Activated naive CD8-positive, alpha-beta T cell treated with anti-CD3 and anti-CD28 coated beads, Interleukin-2, amount 50 U/mL, for 24 hours (primary cell): ENCODE results near the gene PRPF6.

Experiments used
- ATAC-seq: fragments of 150-1000 bp; cut with Tn5 transposase; one replicate; pipeline ENCODE4 v1.10.0; 2021
- DNase-seq: peaks from one replicate; pipeline ENCODE4 v3.0.0; 2021
- H3K27ac Mint-ChIP-seq: one replicate; pipeline ENCODE4 v1.8.0; 2021; ENCODE audit warnings: mild to moderate bottlenecking, mixed read lengths
- H3K27me3 Mint-ChIP-seq: one replicate; pipeline ENCODE4 v1.8.0; 2021; ENCODE audit warnings: mixed read lengths
- H3K36me3 Mint-ChIP-seq: one replicate; pipeline ENCODE4 v1.8.0; 2021; ENCODE audit warnings: low read depth, mixed read lengths
- H3K4me1 Mint-ChIP-seq: one replicate; pipeline ENCODE4 v1.8.0; 2021; ENCODE audit warnings: mixed read lengths
- H3K4me3 Mint-ChIP-seq: one replicate; pipeline ENCODE4 v1.8.0; 2021; ENCODE audit warnings: mild to moderate bottlenecking, moderate library complexity, mixed read lengths
- H3K9me3 Mint-ChIP-seq: one replicate; pipeline ENCODE4 v1.8.0; 2021; ENCODE audit warnings: mixed read lengths

Gene PRPF6

DNA sequence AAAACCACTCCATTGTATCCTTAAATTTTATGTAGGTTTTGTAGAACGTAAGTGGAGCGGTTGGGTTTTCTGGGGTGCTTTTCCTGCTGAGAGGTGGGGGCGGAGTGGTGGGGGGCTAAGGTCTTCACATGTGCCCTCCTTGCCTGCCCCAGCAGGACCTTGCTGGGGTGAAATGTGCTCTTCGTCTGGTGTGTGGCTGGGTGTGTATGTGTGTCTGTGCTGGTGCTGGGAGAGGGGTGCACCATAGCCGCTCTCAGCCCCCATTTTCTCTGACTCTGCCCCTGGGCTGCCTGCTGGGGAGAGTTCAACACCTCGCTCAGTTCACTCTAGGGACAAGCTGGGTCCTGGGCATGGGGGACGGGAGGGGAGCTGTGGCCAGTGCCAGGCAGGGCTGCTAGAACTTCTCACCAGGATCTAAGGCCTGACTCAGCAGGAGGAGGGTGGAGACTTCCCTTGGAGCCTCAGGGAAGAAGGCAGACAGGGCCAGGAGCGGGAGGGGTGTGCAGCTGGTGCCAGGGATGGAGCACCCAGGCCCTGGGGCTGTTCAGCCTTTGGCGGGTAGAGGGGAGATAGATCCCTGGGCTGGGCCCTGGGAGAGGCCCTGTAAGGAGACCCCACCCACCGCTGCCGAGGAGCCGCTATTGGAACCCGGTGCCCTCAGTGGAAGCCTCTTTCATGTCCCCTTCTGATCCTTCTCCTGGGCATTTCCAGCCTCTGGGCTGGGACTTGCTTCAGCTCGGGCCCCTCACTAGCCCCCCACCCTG is 63.7 kb downstream of the PRPF6 start:
- ATAC-seq (no peak), DNase-seq (no peak)
- Mint-ChIP-seq H3K27ac (no peak overlapping the region), H3K36me3 (no peaks in the 10 kb centered on the region), H3K4me1 (peaks cover 28% of the 10 kb centered on the region), H3K9me3 (no peaks in the 10 kb centered on the region), H3K4me3 (no peak overlapping the region), H3K27me3 (peaks cover 12% of the 10 kb centered on the region)

DNA sequence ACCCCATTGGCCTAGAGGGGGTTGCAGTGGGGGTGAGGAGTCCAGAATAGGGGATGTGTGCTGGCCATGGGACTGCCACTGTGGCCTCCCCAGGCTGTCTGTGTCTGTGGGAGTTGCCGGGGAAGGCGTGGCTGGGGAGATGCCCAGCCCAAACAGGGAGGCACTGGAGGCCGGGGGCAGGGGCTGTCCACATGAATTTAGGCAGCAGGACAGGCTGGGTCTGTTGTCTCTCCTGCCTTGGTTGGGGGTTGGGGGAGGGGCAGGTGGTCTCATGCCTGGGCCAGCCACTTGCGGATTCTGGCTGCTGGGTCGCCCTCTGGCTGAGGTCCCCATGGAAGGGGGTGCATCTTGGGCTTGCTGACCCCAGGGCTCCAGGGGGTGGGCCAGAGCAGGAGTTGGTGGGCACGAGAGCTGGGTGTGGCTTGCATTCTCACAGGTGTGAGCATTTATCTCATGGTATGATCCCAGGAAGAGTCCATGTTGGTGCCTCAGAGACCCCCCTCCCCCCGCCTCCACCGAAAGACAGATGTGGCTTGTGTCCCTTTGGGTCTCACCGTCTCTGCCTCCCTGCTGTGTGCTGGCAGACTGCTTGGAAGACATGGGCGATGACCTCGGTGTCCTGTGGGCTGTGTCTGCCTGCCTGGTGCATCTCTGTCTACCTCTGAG is 64.5 kb downstream of the PRPF6 start:
- H3K4me1 Mint-ChIP-seq: peaks cover 22% of the 10 kb centered on the region
- H3K9me3 Mint-ChIP-seq: no peaks in the 10 kb centered on the region
- H3K27me3 Mint-ChIP-seq: peaks cover 17% of the 10 kb centered on the region
- ATAC-seq (no peak), DNase-seq (no peak)
- no peak overlapping the region for H3K4me3 Mint-ChIP-seq
- no peaks in the 10 kb centered on the region for H3K36me3 Mint-ChIP-seq
- H3K27ac Mint-ChIP-seq: no peak overlapping the region

DNA sequence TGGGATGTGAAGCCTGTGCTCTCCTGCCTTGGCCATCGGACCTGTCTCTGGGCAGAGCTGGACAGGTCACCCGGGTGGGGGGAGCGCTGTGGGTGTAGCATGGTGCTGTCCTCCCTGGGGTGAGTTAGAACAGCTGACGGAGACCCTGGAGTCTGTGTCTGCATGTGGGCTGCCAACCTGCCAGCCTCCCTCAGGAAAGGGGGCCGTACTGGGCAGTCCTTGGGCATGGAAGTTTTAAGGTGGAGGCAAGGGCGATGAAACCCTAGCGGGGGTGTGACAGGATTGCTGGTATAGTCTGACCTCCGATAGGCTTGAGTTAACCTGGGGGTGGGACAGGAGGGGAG is 66.1 kb downstream of the PRPF6 start:
- peaks cover 11% of the 10 kb centered on the region for H3K4me1 Mint-ChIP-seq
- DNase-seq (no peak), ATAC-seq (no peak)
- H3K9me3 Mint-ChIP-seq: no peaks in the 10 kb centered on the region
- H3K27ac Mint-ChIP-seq: no peak overlapping the region
- peaks cover 24% of the 10 kb centered on the region for H3K27me3 Mint-ChIP-seq
- H3K36me3 Mint-ChIP-seq: no peaks in the 10 kb centered on the region
- H3K4me3 Mint-ChIP-seq: no peak overlapping the region

GRCh38 chr20:64047968-64048401 is 67.1 kb downstream of the PRPF6 start:
- no peak for DNase-seq
- peaks cover 8% of the 10 kb centered on the region for H3K4me1 Mint-ChIP-seq
- peaks cover 24% of the 10 kb centered on the region for H3K27me3 Mint-ChIP-seq
- H3K4me3 Mint-ChIP-seq: no peak overlapping the region
- no peak overlapping the region for H3K27ac Mint-ChIP-seq
- H3K36me3 Mint-ChIP-seq: no peaks in the 10 kb centered on the region
- no peaks in the 10 kb centered on the region for H3K9me3 Mint-ChIP-seq
- ATAC-seq: no peak

DNA sequence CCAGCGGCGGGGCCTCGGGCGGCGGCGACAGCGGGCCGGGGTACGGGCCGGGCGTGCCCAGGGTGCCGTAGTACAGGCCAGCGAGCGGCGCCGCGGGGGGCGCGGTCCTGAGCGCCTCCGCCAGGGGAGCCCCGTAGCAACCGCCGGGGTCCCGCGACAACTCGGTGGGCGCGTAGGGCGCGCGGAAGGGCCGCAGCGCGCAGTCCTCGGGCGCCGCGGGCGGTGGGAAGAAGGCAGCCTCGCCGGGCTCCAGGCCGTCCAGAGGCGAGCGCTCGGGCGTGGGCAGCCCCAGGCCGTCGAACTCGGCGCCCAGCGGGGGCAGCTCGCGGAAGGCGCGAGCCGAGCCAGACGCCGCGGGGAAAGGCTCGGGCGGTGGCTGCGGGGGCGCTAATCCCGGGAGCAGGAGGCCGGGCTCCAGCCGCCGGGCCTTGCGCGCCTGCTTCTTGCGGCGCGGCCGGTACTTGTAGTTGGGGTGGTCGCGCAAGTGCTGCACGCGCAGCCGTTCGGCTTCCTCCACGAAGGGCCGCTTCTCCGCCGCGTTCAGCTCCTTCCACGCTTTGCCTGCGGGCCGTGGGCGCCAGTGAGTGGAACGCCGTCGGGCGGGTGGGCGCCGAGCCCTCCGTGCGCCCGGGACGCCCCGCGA is 67.6 kb downstream of the PRPF6 start:
- Mint-ChIP-seq H3K4me3 (no peak overlapping the region), H3K36me3 (no peaks in the 10 kb centered on the region), H3K27me3 (peaks cover 24% of the 10 kb centered on the region), H3K27ac (no peak overlapping the region), H3K9me3 (no peaks in the 10 kb centered on the region), H3K4me1 (peaks cover 8% of the 10 kb centered on the region)
- no peak for ATAC-seq
- no peak for DNase-seq

DNA sequence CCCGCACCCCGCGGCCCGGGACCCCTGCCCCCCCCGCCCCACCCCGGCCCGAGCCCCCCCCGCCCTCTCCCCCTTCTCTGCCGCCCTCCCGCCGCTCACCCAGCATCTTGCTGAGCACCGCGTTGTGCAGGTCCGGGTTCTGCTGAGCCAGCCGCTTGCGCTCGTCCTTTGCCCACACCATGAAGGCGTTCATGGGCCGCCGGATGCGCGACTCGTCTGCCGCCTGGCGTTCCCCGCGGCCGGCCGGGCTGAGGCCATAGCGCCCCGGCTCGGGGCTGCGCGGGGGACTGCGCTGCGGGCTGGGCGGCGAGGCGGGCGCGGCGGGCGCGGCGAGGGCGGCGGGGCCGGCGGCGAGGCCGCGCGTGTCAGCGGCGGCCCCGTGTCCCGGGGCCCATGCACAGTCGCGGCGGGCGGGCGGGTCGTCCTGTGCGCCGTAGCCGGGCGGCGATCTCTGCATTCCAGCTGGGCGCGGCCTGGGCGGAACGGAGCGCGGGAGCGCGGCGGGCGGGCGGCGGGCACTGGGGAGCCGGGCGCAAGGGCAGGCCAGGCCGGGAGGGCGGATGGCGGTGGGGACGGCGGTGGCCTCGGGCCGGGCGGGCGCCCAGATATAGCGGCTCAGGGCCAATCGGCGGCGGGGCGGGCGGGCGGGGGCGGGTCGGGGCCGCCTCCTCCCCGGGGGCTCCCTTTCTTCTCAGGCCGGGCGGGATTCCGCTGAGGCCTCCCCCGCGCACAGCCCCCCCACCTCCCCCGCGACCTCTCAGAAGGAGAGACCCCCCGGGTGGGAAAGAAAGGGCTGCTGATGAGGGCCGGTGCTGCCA is 68.3 kb downstream of the PRPF6 start, which contains the start of gene SOX18:
SOX18 (minus strand) TSS at position 580 of the 818 bp plus-strand sequence; CDS start at position 457, 123 bp downstream.
- Mint-ChIP-seq H3K4me3 (no peak within 1 kb of the TSS), H3K36me3 (no peaks in the 10 kb centered on the region), H3K4me1 (peaks cover 8% of the 10 kb centered on the region), H3K27ac (no peak within 1 kb of the TSS), H3K9me3 (no peaks in the 10 kb centered on the region), H3K27me3 (peaks cover 24% of the 10 kb centered on the region)
- no peak for ATAC-seq
- peak; percentile 46 for DNase-seq

DNA sequence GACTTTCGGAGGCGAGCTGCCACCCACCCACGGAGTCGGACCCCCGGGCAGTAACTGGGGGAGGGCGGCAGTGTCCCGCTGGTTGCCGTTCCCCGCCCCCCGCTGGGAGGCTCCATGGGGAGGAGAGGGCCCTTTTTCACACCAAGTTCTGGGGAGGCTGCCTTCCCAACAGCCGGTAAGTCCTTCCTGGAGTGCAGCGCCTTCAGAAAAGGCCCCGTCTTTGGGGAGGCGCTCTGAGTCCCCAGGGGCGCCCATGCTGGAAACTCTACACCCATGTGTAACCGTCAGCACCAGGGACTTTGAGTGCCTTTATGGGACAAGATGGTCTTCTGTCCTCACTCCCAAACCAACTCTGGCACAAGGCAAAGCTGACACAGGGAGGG is 68.9 kb downstream of the PRPF6 start:
- H3K27me3 Mint-ChIP-seq: peaks cover 24% of the 10 kb centered on the region
- no peak overlapping the region for H3K4me3 Mint-ChIP-seq
- no peak for DNase-seq
- no peaks in the 10 kb centered on the region for H3K9me3 Mint-ChIP-seq
- H3K27ac Mint-ChIP-seq: no peak overlapping the region
- no peaks in the 10 kb centered on the region for H3K36me3 Mint-ChIP-seq
- peaks cover 6% of the 10 kb centered on the region for H3K4me1 Mint-ChIP-seq
- ATAC-seq: no peak

- ATAC-seq: no peak
- peaks cover 24% of the 10 kb centered on the region for H3K27me3 Mint-ChIP-seq
- no peaks in the 10 kb centered on the region for H3K9me3 Mint-ChIP-seq
- no peak overlapping the region for H3K27ac Mint-ChIP-seq
- no peak overlapping the region for H3K4me3 Mint-ChIP-seq
- no peak for DNase-seq
- no peaks in the 10 kb centered on the region for H3K36me3 Mint-ChIP-seq
- peaks cover 6% of the 10 kb centered on the region for H3K4me1 Mint-ChIP-seq
These were observed 69.5 kb downstream of the PRPF6 start for GRCh38 chr20:64050261-64051032.

DNA sequence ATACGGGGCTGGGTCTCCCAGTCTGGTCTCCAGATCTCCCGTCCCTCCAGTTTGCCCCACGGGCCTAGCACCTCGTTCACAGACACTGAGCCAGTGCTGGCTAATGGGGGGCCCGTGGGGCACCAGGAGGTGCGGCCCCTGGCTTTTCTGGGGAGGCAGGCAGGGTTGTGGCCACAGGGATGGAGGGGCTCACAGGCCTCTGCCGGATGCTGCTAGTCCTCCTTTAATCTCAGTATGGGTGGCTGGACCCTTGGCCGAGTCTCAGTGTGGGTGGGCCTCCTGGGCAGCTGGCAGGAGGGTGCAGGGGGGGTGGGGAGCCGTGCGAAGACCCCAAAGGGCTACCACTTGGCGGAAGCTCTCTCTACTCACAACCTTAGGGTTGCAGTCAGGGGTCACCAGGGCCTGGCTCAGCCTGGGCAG is 70.1 kb downstream of the PRPF6 start:
- Mint-ChIP-seq H3K27me3 (peaks cover 24% of the 10 kb centered on the region), H3K36me3 (no peaks in the 10 kb centered on the region), H3K27ac (no peak overlapping the region), H3K4me1 (peaks cover 6% of the 10 kb centered on the region), H3K9me3 (no peaks in the 10 kb centered on the region), H3K4me3 (no peak overlapping the region)
- ATAC-seq (no peak), DNase-seq (no peak)

GRCh38 chr20:64051561-64052325 is 70.8 kb downstream of the PRPF6 start:
- DNase-seq (no peak), ATAC-seq (no peak)
- no peaks in the 10 kb centered on the region for H3K36me3 Mint-ChIP-seq
- peaks cover 18% of the 10 kb centered on the region for H3K27me3 Mint-ChIP-seq
- peaks cover 2% of the 10 kb centered on the region for H3K4me1 Mint-ChIP-seq
- H3K27ac Mint-ChIP-seq: no peak overlapping the region
- no peaks in the 10 kb centered on the region for H3K9me3 Mint-ChIP-seq
- H3K4me3 Mint-ChIP-seq: no peak overlapping the region

GRCh38 chr20:64052326-64052722 is 71.4 kb downstream of the PRPF6 start:
- no peak overlapping the region for H3K4me3 Mint-ChIP-seq
- peaks cover 17% of the 10 kb centered on the region for H3K27me3 Mint-ChIP-seq
- DNase-seq (no peak), ATAC-seq (no peak)
- H3K9me3 Mint-ChIP-seq: no peaks in the 10 kb centered on the region
- H3K36me3 Mint-ChIP-seq: no peaks in the 10 kb centered on the region
- H3K27ac Mint-ChIP-seq: no peak overlapping the region
- peaks cover 7% of the 10 kb centered on the region for H3K4me1 Mint-ChIP-seq

DNA sequence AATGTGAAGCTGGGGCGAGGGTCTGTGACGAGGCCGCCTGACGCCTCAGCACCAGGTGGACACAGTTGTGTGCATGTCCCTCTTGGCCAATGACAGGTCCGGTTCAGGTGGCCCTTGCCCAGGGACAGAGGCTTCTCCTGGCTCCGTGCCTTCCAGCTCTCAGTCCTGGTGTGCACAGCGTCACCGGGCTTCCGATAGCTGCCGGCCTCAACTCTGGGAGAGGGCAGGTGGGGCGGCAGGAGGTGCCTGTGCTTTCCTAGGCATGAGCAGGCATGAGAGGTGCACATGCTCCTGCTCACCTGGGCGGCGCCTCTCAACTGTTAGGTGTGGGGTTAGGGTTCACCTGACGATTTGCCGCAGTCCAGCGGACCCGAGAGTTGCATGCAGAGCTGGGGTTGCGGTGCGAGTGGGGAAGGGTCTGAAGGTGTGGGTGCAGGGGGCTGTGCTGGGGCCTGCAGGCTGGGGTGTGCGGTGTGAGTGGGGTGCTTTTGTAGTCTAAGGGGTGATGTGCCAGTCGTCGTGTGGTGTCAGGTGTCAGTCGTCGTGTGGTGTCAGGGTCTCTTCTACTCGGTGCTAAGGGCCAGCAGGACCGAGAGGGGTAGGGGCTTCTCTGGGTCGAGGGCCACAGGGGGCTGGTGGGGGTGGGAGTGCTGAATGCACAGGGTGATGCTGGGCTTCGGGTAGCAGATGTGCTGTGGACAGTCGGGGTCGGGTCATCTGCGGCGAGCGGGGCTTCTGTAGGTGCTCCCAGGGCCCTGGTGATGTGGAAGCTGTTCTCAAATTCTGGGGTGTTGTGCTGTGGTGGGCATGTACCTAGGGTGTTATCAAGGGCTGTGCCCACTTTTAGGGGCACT is 72.3 kb downstream of the PRPF6 start:
- H3K27me3 Mint-ChIP-seq: peaks cover 14% of the 10 kb centered on the region
- ATAC-seq (no peak), DNase-seq (no peak)
- no peaks in the 10 kb centered on the region for H3K9me3 Mint-ChIP-seq
- H3K36me3 Mint-ChIP-seq: no peaks in the 10 kb centered on the region
- H3K4me1 Mint-ChIP-seq: peaks cover 16% of the 10 kb centered on the region
- no peak overlapping the region for H3K27ac Mint-ChIP-seq
- no peak overlapping the region for H3K4me3 Mint-ChIP-seq
